ENCODE results near the gene TM7SF2. TPM values are rescaled to one million over a fixed set of nuclear protein-coding genes. Genes with fewer than 3 reads are reported as not detected.

Gene TM7SF2
- total and polyA plus RNA-seq, 2 of the 13 experiments (the other 11 are each of a cell fraction or from before 2014, with no cell fraction given), result 56.0 to 66.9 TPM

- TF ChIP-seq ZSCAN21 (CRISPR knock-in tag; IDR thresholded peaks at IDR 0.05; ENCODE audit: borderline replicate concordance) (0 out of 2 replicates have a peak, but pooled peaks have one; percentile 45), MXI1 (IDR thresholded peaks at IDR 0.05; ENCODE audit: borderline replicate concordance, low read depth, low read length) (no peak)
These were observed 45.8 kb upstream of the TM7SF2 start (continued) for GRCh38 chr11:65065851-65066250.

- Histone ChIP-seq H3K9me3 (ENCODE audit: low read length) (no peaks in the 10 kb centered on the region), H3K27ac (ENCODE audit: extremely low read length, insufficient read depth, low read length) (peak overlapping the region; percentile 59), H2AFZ (ENCODE audit: low read length) (no peak overlapping the region), H3K4me2 (ENCODE audit: low read depth, low read length) (peak overlapping the region; percentile 87), H3K79me2 (ENCODE audit: insufficient read depth, low read length) (no peaks in the 10 kb centered on the region), H3K36me3 (replicated peaks in 1 of 2; ENCODE audit: control insufficient read depth in 1 of 2, insufficient read depth in 2 of 2, low read length in 2 of 2) (no peaks in the 10 kb centered on the region), H3K9ac (ENCODE audit: insufficient read depth, low read depth, low read length) (peak overlapping the region; percentile 74), H4K20me1 (ENCODE audit: insufficient read depth, low read length) (no peaks in the 10 kb centered on the region), H3K4me3 (replicated peaks in 1 of 3; ENCODE audit: insufficient read depth in 1 of 3, low read depth in 2 of 3, low read length in 3 of 3) (peak overlapping the region; percentile 65 to 79 (median 67)), H3K27me3 (ENCODE audit: control insufficient read depth in 1 of 2, insufficient read depth in 2 of 2, low read length in 2 of 2) (no peaks in the 10 kb centered on the region), H3K4me1 (ENCODE audit: insufficient read depth, low read length) (peaks cover 37% of the 10 kb centered on the region)
- no peak for FAIRE-seq
- peak; percentile 68 for ATAC-seq
- BruUV-seq (replicated peaks), result TSS peak; percentile 63
- no peak for DNase-seq (ENCODE audit: low spot score)
- intact Hi-C loops (cut with micrococcal nuclease; ENCODE audit: unreplicated experiment) (no loop called here), in situ Hi-C loops (cut with HindIII; ENCODE audit: extremely low pct_ligation_motif_present, low pct_unique_long_range_greater_than_20kb) (loop anchor here (5.0 kb wide), 1 partner anchor 39 kb away; the partner anchor contains the start of gene SNX15)
- ChIA-PET CTCF (ENCODE audit: low intra/inter-chr PET ratio, low total read pairs) (no interaction called here), POLR2A (interaction anchor here (0.5 to 2.2 kb wide), 15 partner anchors 10 to 357 kb away, joined by 3 to 10 read pairs (median 5); partner anchors contain the start of genes ARL2, NEAT1, SAC3D1 and TM7SF2)
- 0% methylated on average over 1 of the region's 11 CpGs for WGBS (ENCODE audit: low lambda C conversion rate)
- TF ChIP-seq ZBTB37 (CRISPR knock-in tag; IDR thresholded peaks at IDR 0.05) (no peak), SP2 (CRISPR knock-in tag; IDR thresholded peaks at IDR 0.05) (no peak), ATAD3A (CRISPR knock-in tag; IDR thresholded peaks at IDR 0.05) (no peak), ZNF263 (CRISPR knock-in tag; IDR thresholded peaks at IDR 0.05) (peak; percentile 37; the same call in 1 of the 2 replicates), CAMTA2 (CRISPR knock-in tag; IDR thresholded peaks at IDR 0.05; ENCODE audit: borderline replicate concordance) (no peak), REXO4 (CRISPR knock-in tag; IDR thresholded peaks at IDR 0.05; ENCODE audit: borderline replicate concordance) (no peak), HNRNPL (IDR thresholded peaks at IDR 0.05; ENCODE audit: low read depth, low read length) (no peak), NONO (IDR thresholded peaks at IDR 0.05) (no peak), NONO (CRISPR knock-in tag; conservative IDR thresholded peaks at IDR 0.05) (no peak), ZNF609 (CRISPR knock-in tag; IDR thresholded peaks at IDR 0.05; ENCODE audit: borderline replicate concordance) (no peak), MXD4 (CRISPR knock-in tag; IDR thresholded peaks at IDR 0.05) (no peak), ZNF790 (CRISPR knock-in tag; IDR thresholded peaks at IDR 0.05; ENCODE audit: borderline replicate concordance) (no peak), MTF1 (CRISPR knock-in tag; IDR thresholded peaks at IDR 0.05) (no peak), CSRNP2 (CRISPR knock-in tag; conservative IDR thresholded peaks at IDR 0.05; ENCODE audit: low read depth) (no peak)
These were observed 45.4 kb upstream of the TM7SF2 start for GRCh38 chr11:65066315-65066714.

All from HepG2 (cell line).